Keratinocyte (primary cell): ENCODE results near the gene HS3ST1. TPM values are rescaled to one million over a fixed set of nuclear protein-coding genes. Genes with fewer than 3 reads are reported as not detected.

Experiments used
- DNase-seq: peaks from one replicate; pipeline ENCODE4 v3.0.0-alpha.2; 2011; ENCODE audit warnings: low read depth, missing footprints, low spot score
- FAIRE-seq: peaks from 2 replicates; lab custom pipeline; 2011; peaks lifted over from hg19 to GRCh38; lab: Jason Lieb, UNC
- H2AFZ ChIP-seq: 2 replicates; pipeline ENCODE4 v1.6.0; 2012; ENCODE audit warnings: low read length, control low read depth, inconsistent platforms; ENCODE audit not compliant: control insufficient read depth
- H3K27ac ChIP-seq: 2 replicates; pipeline ENCODE4 v1.5.1; 2011; ENCODE audit warnings: low read length; ENCODE audit not compliant: control insufficient read depth, insufficient read depth
- H3K27me3 ChIP-seq: 3 replicates; pipeline ENCODE4 v1.6.0; 2011; ENCODE audit warnings: low read length; ENCODE audit not compliant: control insufficient read depth, insufficient read depth; ENCODE audit errors: extremely low read depth
- H3K36me3 ChIP-seq, 2 experiments: 2 replicates in 1 of 2; 3 replicates in 1 of 2; pipeline ENCODE4 v1.5.1; 2011; ENCODE audit warnings: low read length in 2 of 2, mild to moderate bottlenecking in 1 of 2; ENCODE audit not compliant: control insufficient read depth in 2 of 2, insufficient read depth in 2 of 2; ENCODE audit errors: extremely low read depth in 1 of 2
- H3K4me1 ChIP-seq: 3 replicates; pipeline ENCODE4 v1.5.1; 2011; ENCODE audit warnings: low read length; ENCODE audit not compliant: control insufficient read depth, insufficient read depth; ENCODE audit errors: extremely low read depth
- H3K4me2 ChIP-seq: 3 replicates; pipeline ENCODE4 v1.6.0; 2011; ENCODE audit warnings: low read depth, low read length; ENCODE audit not compliant: control insufficient read depth, insufficient read depth; ENCODE audit errors: extremely low read depth
- H3K4me3 ChIP-seq, 3 experiments: fragments of 200-600 bp in 1 of 3; sonication (generic) in 1 of 3; 2 replicates in 2 of 3; 3 replicates in 1 of 3; pipeline ENCODE4 v1.5.1; 2011 to 2016; ENCODE audit warnings: low read length in 3 of 3, mild to moderate bottlenecking in 3 of 3, control low read depth in 2 of 3, inconsistent platforms in 1 of 3, low read depth in 1 of 3, mixed read lengths in 1 of 3, mixed run types in 1 of 3, moderate library complexity in 1 of 3; ENCODE audit not compliant: control insufficient read depth in 2 of 3, insufficient read depth in 2 of 3; ENCODE audit errors: extremely low read depth in 1 of 3
- H3K79me2 ChIP-seq: 2 replicates; pipeline ENCODE4 v1.6.0; 2012; ENCODE audit warnings: low read length; ENCODE audit not compliant: control insufficient read depth, insufficient read depth
- H3K9ac ChIP-seq: 3 replicates; pipeline ENCODE4 v1.6.0; 2011; ENCODE audit warnings: low read length; ENCODE audit not compliant: control insufficient read depth, insufficient read depth; ENCODE audit errors: extremely low read depth
- H3K9me1 ChIP-seq: 3 replicates; pipeline ENCODE4 v1.6.0; 2011; ENCODE audit warnings: low read length; ENCODE audit not compliant: control insufficient read depth, insufficient read depth; ENCODE audit errors: extremely low read depth
- H3K9me3 ChIP-seq: 2 replicates; pipeline ENCODE4 v1.5.1; 2012; ENCODE audit warnings: low read depth, low read length; ENCODE audit not compliant: control insufficient read depth
- H4K20me1 ChIP-seq: 3 replicates; pipeline ENCODE4 v1.6.0; 2011; ENCODE audit warnings: low read length; ENCODE audit not compliant: control insufficient read depth, insufficient read depth; ENCODE audit errors: extremely low read depth
- CTCF ChIP-seq, 3 experiments: IDR thresholded peaks in 1 of 3; conservative IDR thresholded peaks in 1 of 3; optimal IDR thresholded peaks in 1 of 3; 2 replicates in 2 of 3; 3 replicates in 1 of 3; pipeline versions ENCODE3 to v1.5.1; 2011; ENCODE audit warnings: low read length in 3 of 3, mild to moderate bottlenecking in 3 of 3, moderate library complexity in 2 of 3, control low read depth in 1 of 3, inconsistent platforms in 1 of 3; ENCODE audit not compliant: insufficient read depth in 2 of 3; ENCODE audit errors: extremely low read depth in 1 of 3
- EZH2 ChIP-seq: IDR thresholded peaks from one replicate; pipeline ENCODE4 v1.6.1; 2012; ENCODE audit warnings: inconsistent platforms, mild to moderate bottlenecking, low read length, moderate library complexity
- dilution Hi-C: fragments of 300-500 bp; cut with MboI; formaldehyde crosslinking; loops from one replicate; pipeline ENCODE4 v1.7.0; 2020; ENCODE audit warnings: low sequenced_read_pairs; ENCODE audit not compliant: extremely low pct_ligation_motif_present
- polyA plus RNA-seq, 5 experiments: library from polyadenylated mRNA; depleted of rRNA in 3 of 5; stranded (reverse) in 3 of 5; stranded (forward) in 1 of 5; unstranded in 1 of 5; fragments of >200 nt; gene quantifications; 1 replicate in 1 of 5; 2 replicates in 3 of 5; 3 replicates in 1 of 5; pipeline versions ENCODE4 v1.2.1 to v1.2.3, GENCODE V29; 2011 to 2012; ENCODE audit warnings: missing spikeins in 2 of 5, low read depth in 1 of 5, low replicate concordance in 1 of 5

HS3ST1 gene
- polyA plus RNA-seq, 1 donor (not counting 4 experiments of a cell fraction or from before 2014, with no cell fraction given) = 2.0 TPM

- FAIRE-seq (peak; percentile 13), DNase-seq (no peak)
- Histone ChIP-seq H3K79me2 (peaks cover 40% of the 10 kb centered on the region), H3K9me3 (no peaks in the 10 kb centered on the region), H3K27me3 (no peaks in the 10 kb centered on the region), H3K4me1 (peaks cover 33% of the 10 kb centered on the region), H4K20me1 (peaks cover 2% of the 10 kb centered on the region), H2AFZ (no peak overlapping the region), H3K36me3 (peaks cover 3 to 7% of the 10 kb centered on the region in 2 experiments), H3K4me3 (peak overlapping the region; percentile 69 to 81 (median 74)), H3K9me1 (peaks cover 2% of the 10 kb centered on the region), H3K27ac (peak overlapping the region; percentile 91), H3K4me2 (peak overlapping the region; percentile 86), H3K9ac (peak overlapping the region; percentile 95)
- no peak for TF ChIP-seq EZH2
- TF ChIP-seq CTCF (optimal IDR thresholded peaks at IDR 0.05 in 1 of 3, IDR thresholded peaks at IDR 0.05 in 1 of 3, conservative IDR thresholded peaks at IDR 0.05 in 1 of 3; ENCODE audit: extremely low read depth in 1 of 3, insufficient read depth in 2 of 3, low read length in 3 of 3) = no peak
- dilution Hi-C loops = no loop called here
Measured at GRCh38 chr4:11429699-11430045, 978 bp upstream of the HS3ST1 start.

- Histone ChIP-seq H4K20me1 (peaks cover 2% of the 10 kb centered on the region), H3K9me3 (no peaks in the 10 kb centered on the region), H3K79me2 (peaks cover 46% of the 10 kb centered on the region), H3K27ac (peak overlapping the region; percentile 91), H3K4me3 (peak overlapping the region; percentile 69 to 81 (median 74)), H3K27me3 (no peaks in the 10 kb centered on the region), H2AFZ (peak overlapping the region; percentile 95), H3K9me1 (peaks cover 2% of the 10 kb centered on the region), H3K36me3 (peaks cover 4 to 9% of the 10 kb centered on the region in 2 experiments), H3K4me2 (peak overlapping the region; percentile 92), H3K9ac (peak overlapping the region; percentile 95), H3K4me1 (peaks cover 38% of the 10 kb centered on the region)
- DNase-seq (peak; percentile 75), FAIRE-seq (peak; percentile 62)
- TF ChIP-seq CTCF (optimal IDR thresholded peaks at IDR 0.05 in 1 of 3, IDR thresholded peaks at IDR 0.05 in 1 of 3, conservative IDR thresholded peaks at IDR 0.05 in 1 of 3; ENCODE audit: extremely low read depth in 1 of 3, insufficient read depth in 2 of 3, low read length in 3 of 3) (peak; percentile 56 to 95 (median 91)), EZH2 (no peak)
- dilution Hi-C loops = no loop called here
Measured at GRCh38 chr4:11428899-11429698, 405 bp upstream of the HS3ST1 start.
